Loucy (cell line): ENCODE data around the gene NFATC4.

Experiments
- H2AFZ ChIP-seq: fragments of 200-600 bp; sonication (generic); 2 replicates; pipeline ENCODE4 v1.6.0; 2016; ENCODE audit warnings: antibody characterized with exemption, mild to moderate bottlenecking, low read length, moderate library complexity
- H3F3A ChIP-seq: fragments of 200-600 bp; 2 replicates; pipeline ENCODE4 v1.6.0; 2016; ENCODE audit warnings: antibody characterized with exemption, low read depth, mild to moderate bottlenecking
- H3K27me3 ChIP-seq: fragments of 200-600 bp; sonication (generic); 2 replicates; pipeline ENCODE4 v1.6.1; 2014; ENCODE audit warnings: low read length, mild to moderate bottlenecking; ENCODE audit not compliant: insufficient read depth, poor library complexity, severe bottlenecking
- H3K36me3 ChIP-seq: fragments of 200-600 bp; sonication (generic); 2 replicates; pipeline ENCODE4 v1.6.1; 2016; ENCODE audit warnings: low read length; ENCODE audit not compliant: insufficient read depth
- H3K4me1 ChIP-seq: fragments of 200-600 bp; sonication (generic); 2 replicates; pipeline ENCODE4 v1.5.1; 2014; ENCODE audit warnings: low read length, mild to moderate bottlenecking; ENCODE audit not compliant: insufficient read depth, poor library complexity, severe bottlenecking
- H3K4me2 ChIP-seq: fragments of 200-600 bp; sonication (generic); 2 replicates; pipeline ENCODE4 v1.6.0; 2014; ENCODE audit warnings: antibody characterized with exemption, low read length, low read depth, mild to moderate bottlenecking; ENCODE audit not compliant: poor library complexity, severe bottlenecking
- H3K4me3 ChIP-seq: fragments of 200-600 bp; sonication (generic); 2 replicates; pipeline ENCODE4 v1.5.1; 2014; ENCODE audit warnings: low read length, mild to moderate bottlenecking, mixed read lengths; ENCODE audit not compliant: poor library complexity, severe bottlenecking
- H3K79me2 ChIP-seq: fragments of 200-600 bp; sonication (generic); 2 replicates; pipeline ENCODE4 v1.6.1; 2014; ENCODE audit warnings: low read length; ENCODE audit not compliant: insufficient read depth
- H3K9ac ChIP-seq: fragments of 200-600 bp; sonication (generic); 2 replicates; pipeline ENCODE4 v1.6.0; 2014; ENCODE audit warnings: mild to moderate bottlenecking, low read depth, low read length, moderate library complexity; ENCODE audit not compliant: poor library complexity, severe bottlenecking
- H3K9me2 ChIP-seq: fragments of 200-600 bp; sonication (generic); replicated peaks from 2 replicates; pipeline ENCODE4 v1.6.1; 2016; ENCODE audit warnings: low read depth, low read length, mixed read lengths
- H3K9me3 ChIP-seq: fragments of 200-600 bp; sonication (generic); 2 replicates; pipeline ENCODE4 v1.6.1; 2014; ENCODE audit warnings: mild to moderate bottlenecking, antibody characterized with exemption, low read length, low read depth; ENCODE audit not compliant: insufficient read depth
- H4K20me1 ChIP-seq: fragments of 200-600 bp; sonication (generic); 2 replicates; pipeline ENCODE4 v1.6.0; 2014; ENCODE audit warnings: antibody characterized with exemption, low read length, mild to moderate bottlenecking; ENCODE audit not compliant: insufficient read depth, poor library complexity, severe bottlenecking
- CTCF ChIP-seq: fragments of 200-600 bp; sonication (generic); conservative IDR thresholded peaks from 2 replicates; pipeline ENCODE4 v1.5.1; 2014; ENCODE audit warnings: mild to moderate bottlenecking, antibody characterized with exemption, low read length
- EZH2phosphoT487 ChIP-seq: fragments of 200-600 bp; IDR thresholded peaks from 2 replicates; pipeline ENCODE4 v1.6.1; 2018; ENCODE audit warnings: antibody characterized with exemption, mild to moderate bottlenecking, moderate library complexity, borderline replicate concordance

Gene NFATC4

GRCh38 chr14:24422694-24423601, 55.0 kb downstream of the NFATC4 start:
- Histone ChIP-seq H3K4me3 (peak overlapping the region; percentile 50), H3K9me3 (no peaks in the 10 kb centered on the region), H3K4me2 (peak overlapping the region; percentile 82), H3K79me2 (no peaks in the 10 kb centered on the region), H3K9me2 (no peaks in the 10 kb centered on the region), H3K9ac (peak overlapping the region; percentile 37), H3K4me1 (peaks cover 37% of the 10 kb centered on the region), H3K27me3 (no peaks in the 10 kb centered on the region), H3K36me3 (no peaks in the 10 kb centered on the region), H3F3A (no peaks in the 10 kb centered on the region), H2AFZ (peak overlapping the region; percentile 41), H4K20me1 (no peaks in the 10 kb centered on the region)
- no peak for TF ChIP-seq CTCF
- TF ChIP-seq EZH2phosphoT487, result no peak

- H3F3A ChIP-seq, result no peaks in the 10 kb centered on the region
- H3K4me3 ChIP-seq, result no peak overlapping the region
- no peaks in the 10 kb centered on the region for H3K9me3 ChIP-seq
- no peak overlapping the region for H3K9ac ChIP-seq
- H3K27me3 ChIP-seq, result no peaks in the 10 kb centered on the region
- H4K20me1 ChIP-seq, result peaks cover 6% of the 10 kb centered on the region
- no peak overlapping the region for H3K4me2 ChIP-seq
- no peaks in the 10 kb centered on the region for H3K36me3 ChIP-seq
- TF ChIP-seq EZH2phosphoT487, result no peak
- H3K79me2 ChIP-seq, result peaks cover 10% of the 10 kb centered on the region
- H2AFZ ChIP-seq, result no peak overlapping the region
- H3K9me2 ChIP-seq, result no peaks in the 10 kb centered on the region
- peaks cover 51% of the 10 kb centered on the region for H3K4me1 ChIP-seq
Measured at GRCh38 chr14:24425704-24426103, 57.7 kb downstream of the NFATC4 start.

- Histone ChIP-seq H3F3A (no peaks in the 10 kb centered on the region), H3K4me1 (peaks cover 57% of the 10 kb centered on the region), H3K4me3 (no peak overlapping the region), H3K4me2 (no peak overlapping the region), H3K9me3 (no peaks in the 10 kb centered on the region), H3K27me3 (no peaks in the 10 kb centered on the region), H3K9me2 (no peaks in the 10 kb centered on the region), H4K20me1 (peaks cover 12% of the 10 kb centered on the region), H2AFZ (no peak overlapping the region), H3K79me2 (peaks cover 16% of the 10 kb centered on the region), H3K36me3 (no peaks in the 10 kb centered on the region), H3K9ac (no peak overlapping the region)
- TF ChIP-seq EZH2phosphoT487, result no peak
- no peak for TF ChIP-seq CTCF
Measured at GRCh38 chr14:24426150-24426911, 58.3 kb downstream of the NFATC4 start.
